Activated T-cell treated with anti-CD3 and anti-CD28 coated beads, Interleukin-2, amount 50 U/mL, for 72 hours (primary cell): ENCODE measurements around the gene MSN. TPM values are rescaled to one million over a fixed set of nuclear protein-coding genes. Genes with fewer than 3 reads are reported as not detected.

ENCODE experiments used
- total RNA-seq, 2 donors: library from RNA; stranded (reverse); gene quantifications; one replicate each; pipeline ENCODE4 v1.2.3, GENCODE V29; 2022

Gene MSN
- total RNA-seq, 2 donors from 2014 or later, result 281 to 298 TPM

Other genes starting within 250 kb of the MSN start
- gene LAS1L, start 132.9 kb upstream of the MSN start, total RNA-seq, result 10 to 100 TPM; 37.9 to 44.8 TPM